SK-N-MC (cell line): ENCODE results near the gene PLAGL1.
A peak's percentile ranks its signal among the peaks of the same experiment; 100 is the strongest.

ENCODE experiments used
- DNase-seq: peaks from one replicate; pipeline ENCODE4 v3.0.0-alpha.2; 2011; ENCODE audit warnings: low read depth, low spot score
- H3K27ac ChIP-seq: fragments of 200-600 bp; sonication (generic); 2 replicates; pipeline ENCODE4 v1.5.1; 2016; ENCODE audit warnings: mixed run types
- H3K36me3 ChIP-seq: fragments of 200-600 bp; sonication (generic); 2 replicates; pipeline ENCODE4 v1.6.1; 2017; ENCODE audit warnings: antibody characterized with exemption, low read length, mixed read lengths; ENCODE audit not compliant: insufficient read depth
- H3K4me3 ChIP-seq: fragments of 200-600 bp; sonication (generic); 2 replicates; pipeline ENCODE4 v1.5.1; 2016
- H3K9ac ChIP-seq: fragments of 200-600 bp; sonication (generic); 2 replicates; pipeline ENCODE4 v1.8.0; 2017; ENCODE audit warnings: mixed run types, mixed read lengths; ENCODE audit not compliant: insufficient read length
- H3K9me3 ChIP-seq: fragments of 200-600 bp; sonication (generic); 2 replicates; pipeline ENCODE4 v1.6.1; 2017; ENCODE audit warnings: low read depth, mild to moderate bottlenecking, antibody characterized with exemption, low read length, moderate library complexity, mixed read lengths
- EZH2 ChIP-seq: fragments of 200-600 bp; sonication (generic); IDR thresholded peaks from one replicate; pipeline ENCODE4 v1.6.1; 2017; ENCODE audit warnings: antibody characterized with exemption
- FOXP2 ChIP-seq: optimal IDR thresholded peaks from 2 replicates; pipeline ENCODE3; 2011; ENCODE audit warnings: mild to moderate bottlenecking, moderate library complexity; ENCODE audit not compliant: insufficient read depth; ENCODE audit errors: extremely low read length, control extremely low read depth
- POLR2AphosphoS5 ChIP-seq: IDR thresholded peaks from 2 replicates; pipeline ENCODE4 v1.6.1; 2012; ENCODE audit warnings: mild to moderate bottlenecking, low read depth, low read length, borderline replicate concordance

PLAGL1 gene

GRCh38 chr6:143953922-143954321, 54.1 kb downstream of the PLAGL1 start:
- H3K27ac ChIP-seq, result no peak overlapping the region
- H3K9ac ChIP-seq, result no peak overlapping the region
- TF ChIP-seq POLR2AphosphoS5 (no peak), EZH2 (no peak), FOXP2 (no peak)
- H3K9me3 ChIP-seq, result no peaks in the 10 kb centered on the region
- DNase-seq, result no peak
- H3K36me3 ChIP-seq, result no peaks in the 10 kb centered on the region
- no peak overlapping the region for H3K4me3 ChIP-seq

GRCh38 chr6:143952947-143953701, 54.9 kb downstream of the PLAGL1 start:
- no peaks in the 10 kb centered on the region for H3K9me3 ChIP-seq
- no peak for DNase-seq
- no peak overlapping the region for H3K27ac ChIP-seq
- H3K4me3 ChIP-seq, result no peak overlapping the region
- no peak for TF ChIP-seq EZH2
- TF ChIP-seq POLR2AphosphoS5, result no peak
- no peak for TF ChIP-seq FOXP2
- H3K36me3 ChIP-seq, result no peaks in the 10 kb centered on the region
- no peak overlapping the region for H3K9ac ChIP-seq

GRCh38 chr6:143952060-143952778, 55.8 kb downstream of the PLAGL1 start:
- H3K9me3 ChIP-seq, result no peaks in the 10 kb centered on the region
- H3K27ac ChIP-seq, result no peak overlapping the region
- no peak overlapping the region for H3K9ac ChIP-seq
- H3K4me3 ChIP-seq, result no peak overlapping the region
- no peak for DNase-seq
- TF ChIP-seq POLR2AphosphoS5, result no peak
- no peak for TF ChIP-seq EZH2
- TF ChIP-seq FOXP2, result no peak
- H3K36me3 ChIP-seq, result no peaks in the 10 kb centered on the region

- TF ChIP-seq POLR2AphosphoS5, result no peak
- DNase-seq, result no peak
- Histone ChIP-seq H3K9ac (no peak overlapping the region), H3K27ac (no peak overlapping the region), H3K9me3 (no peaks in the 10 kb centered on the region), H3K4me3 (no peak overlapping the region), H3K36me3 (no peaks in the 10 kb centered on the region)
Observed at GRCh38 chr6:143950875-143951274, 57.2 kb downstream of the PLAGL1 start.

GRCh38 chr6:143949962-143950361, 58.1 kb downstream of the PLAGL1 start:
- TF ChIP-seq POLR2AphosphoS5, result no peak
- no peak for TF ChIP-seq EZH2
- no peak for TF ChIP-seq FOXP2
- Histone ChIP-seq H3K9me3 (no peaks in the 10 kb centered on the region), H3K36me3 (no peaks in the 10 kb centered on the region), H3K4me3 (no peak overlapping the region), H3K9ac (no peak overlapping the region), H3K27ac (no peak overlapping the region)
- no peak for DNase-seq

GRCh38 chr6:143949535-143949934, 58.5 kb downstream of the PLAGL1 start:
- H3K27ac ChIP-seq, result no peak overlapping the region
- no peak for DNase-seq
- no peaks in the 10 kb centered on the region for H3K36me3 ChIP-seq
- no peaks in the 10 kb centered on the region for H3K9me3 ChIP-seq
- H3K9ac ChIP-seq, result no peak overlapping the region
- TF ChIP-seq EZH2 (no peak), POLR2AphosphoS5 (no peak), FOXP2 (no peak)
- no peak overlapping the region for H3K4me3 ChIP-seq

- no peak for DNase-seq
- TF ChIP-seq FOXP2 (no peak), POLR2AphosphoS5 (no peak), EZH2 (no peak)
- H3K9ac ChIP-seq, result no peak overlapping the region
Observed at GRCh38 chr6:143948208-143948607, 59.9 kb downstream of the PLAGL1 start.

GRCh38 chr6:143941852-143942627, 66.0 kb downstream of the PLAGL1 start:
- Histone ChIP-seq H3K9ac (no peak overlapping the region), H3K36me3 (no peaks in the 10 kb centered on the region), H3K27ac (no peak overlapping the region), H3K9me3 (no peaks in the 10 kb centered on the region), H3K4me3 (no peak overlapping the region)
- peak; percentile 26 for DNase-seq
- TF ChIP-seq FOXP2 (no peak), EZH2 (no peak), POLR2AphosphoS5 (no peak)

More at GRCh38 chr6:143948208-143948607, 59.9 kb downstream of the PLAGL1 start:
- H3K27ac ChIP-seq, result no peak overlapping the region
- H3K9me3 ChIP-seq, result no peaks in the 10 kb centered on the region
- H3K36me3 ChIP-seq, result no peaks in the 10 kb centered on the region
- H3K4me3 ChIP-seq, result no peak overlapping the region
